Left renal pelvis (tissue), 4 donors: ENCODE data around the gene PSD4. TPM values are rescaled to one million over a fixed set of nuclear protein-coding genes. Genes with fewer than 3 reads are reported as not detected.

Source experiments
- DNase-seq, 4 donors: peaks; one replicate each; pipeline ENCODE4 v3.0.0-alpha.2; 2013; ENCODE audit warnings: low read depth in 4 of 4, low spot score in 3 of 4
- polyA plus RNA-seq, 4 donors: library from polyadenylated mRNA; unstranded; fragments of 120-200 nt; gene quantifications; one replicate each; pipeline ENCODE4 v1.2.1, GENCODE V29; 2013; ENCODE audit not compliant: insufficient read length in 4 of 4

The PSD4 gene
- polyA plus RNA-seq, 4 donors = 1.9 to 15.9 (median 9.3) TPM

GRCh38 chr2:113183264-113183663, 9.5 kb downstream of the PSD4 start:
- DNase-seq = no peak

GRCh38 chr2:113183703-113184102, 9.9 kb downstream of the PSD4 start:
- no peak for DNase-seq

- DNase-seq = no peak
These were observed 10.9 kb downstream of the PSD4 start for GRCh38 chr2:113184531-113185230.

GRCh38 chr2:113185664-113186432, 12.1 kb downstream of the PSD4 start:
- DNase-seq = no peak

- DNase-seq = no peak
These were observed 12.6 kb downstream of the PSD4 start for GRCh38 chr2:113186433-113186796.

- DNase-seq = no peak
These were observed 14.0 kb downstream of the PSD4 start for GRCh38 chr2:113187771-113188170.

- DNase-seq = no peak
These were observed 17.1 kb downstream of the PSD4 start for GRCh38 chr2:113190871-113191270.

GRCh38 chr2:113192459-113193100, 18.8 kb downstream of the PSD4 start:
- no peak for DNase-seq

GRCh38 chr2:113195923-113196501, 22.2 kb downstream of the PSD4 start:
- DNase-seq = no peak

GRCh38 chr2:113196839-113197238, 23.1 kb downstream of the PSD4 start:
- DNase-seq = no peak

- no peak for DNase-seq
These were observed 23.7 kb downstream of the PSD4 start for GRCh38 chr2:113197347-113198047.

- no peak for DNase-seq
These were observed 24.4 kb downstream of the PSD4 start for GRCh38 chr2:113198048-113198789.

GRCh38 chr2:113198790-113199612, 25.2 kb downstream of the PSD4 start:
- peak in 1 of 4 donors; percentile 52 for DNase-seq

- DNase-seq = no peak
These were observed 26.5 kb downstream of the PSD4 start for GRCh38 chr2:113200236-113200635.

GRCh38 chr2:113200736-113201490, 27.1 kb downstream of the PSD4 start:
- DNase-seq = no peak

- DNase-seq = no peak
These were observed 27.9 kb downstream of the PSD4 start for GRCh38 chr2:113201496-113202304.
